B cell (primary cell): ENCODE data around the gene CAMK2N1.

Experiments
- EZH2 ChIP-seq: IDR thresholded peaks from 2 replicates; pipeline ENCODE4 v1.6.1; 2012; ENCODE audit warnings: borderline replicate concordance, low read depth, mild to moderate bottlenecking, moderate library complexity, low read length; ENCODE audit not compliant: insufficient read depth, poor library complexity, severe bottlenecking
- TF ChIP-seq, protein P1 (sequence below): fragments of 200-600 bp; IDR thresholded peaks from one replicate; pipeline ENCODE4 v1.8.0; 2022; ENCODE audit warnings: antibody characterized with exemption, mild to moderate bottlenecking

DNA sequence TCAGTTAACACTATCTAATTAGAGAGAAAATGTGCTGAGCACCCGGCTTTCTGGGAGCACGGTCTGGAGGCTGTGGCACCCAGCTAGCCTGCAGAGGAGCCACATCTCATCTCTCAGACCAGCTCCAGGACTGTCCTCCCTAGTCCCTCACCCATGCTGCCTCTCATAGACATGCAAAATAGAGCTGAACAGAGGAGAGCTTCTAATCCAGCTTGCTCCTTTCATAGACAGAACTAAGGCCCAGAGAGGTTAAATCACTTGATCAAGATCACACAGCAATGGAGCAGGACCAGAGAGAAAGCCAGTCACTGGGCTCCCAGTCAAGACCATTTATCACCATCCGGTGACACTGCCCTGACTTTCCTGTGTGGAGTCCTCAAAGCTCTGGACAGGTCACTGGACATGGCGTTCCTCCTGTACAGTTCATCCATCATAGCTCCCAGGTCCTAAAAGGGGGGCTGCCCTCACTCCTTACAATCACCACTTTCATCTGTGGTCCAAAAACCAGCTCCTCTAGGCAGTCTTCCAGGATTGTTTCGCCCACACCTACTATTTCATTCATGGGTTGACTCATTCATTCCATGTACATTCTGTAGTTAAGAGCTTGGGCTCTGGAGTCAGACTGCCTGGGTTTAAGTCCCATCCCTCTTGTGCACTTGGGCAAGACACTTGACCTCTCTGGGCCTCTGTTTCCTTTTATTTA is 8.8 kb upstream of the CAMK2N1 start:
- TF ChIP-seq, protein P1, sequence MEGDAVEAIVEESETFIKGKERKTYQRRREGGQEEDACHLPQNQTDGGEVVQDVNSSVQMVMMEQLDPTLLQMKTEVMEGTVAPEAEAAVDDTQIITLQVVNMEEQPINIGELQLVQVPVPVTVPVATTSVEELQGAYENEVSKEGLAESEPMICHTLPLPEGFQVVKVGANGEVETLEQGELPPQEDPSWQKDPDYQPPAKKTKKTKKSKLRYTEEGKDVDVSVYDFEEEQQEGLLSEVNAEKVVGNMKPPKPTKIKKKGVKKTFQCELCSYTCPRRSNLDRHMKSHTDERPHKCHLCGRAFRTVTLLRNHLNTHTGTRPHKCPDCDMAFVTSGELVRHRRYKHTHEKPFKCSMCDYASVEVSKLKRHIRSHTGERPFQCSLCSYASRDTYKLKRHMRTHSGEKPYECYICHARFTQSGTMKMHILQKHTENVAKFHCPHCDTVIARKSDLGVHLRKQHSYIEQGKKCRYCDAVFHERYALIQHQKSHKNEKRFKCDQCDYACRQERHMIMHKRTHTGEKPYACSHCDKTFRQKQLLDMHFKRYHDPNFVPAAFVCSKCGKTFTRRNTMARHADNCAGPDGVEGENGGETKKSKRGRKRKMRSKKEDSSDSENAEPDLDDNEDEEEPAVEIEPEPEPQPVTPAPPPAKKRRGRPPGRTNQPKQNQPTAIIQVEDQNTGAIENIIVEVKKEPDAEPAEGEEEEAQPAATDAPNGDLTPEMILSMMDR, result no peak
- TF ChIP-seq EZH2, result no peak
